ENCODE data around the gene ADAP1.

- TF ChIP-seq CTCF (IDR thresholded peaks at IDR 0.05), result no peak
- no peak for TF ChIP-seq POLR2A (IDR thresholded peaks at IDR 0.05)
Observed at GRCh38 chr7:930975-931758, 23.3 kb downstream of the ADAP1 start.
